ENCODE measurements around the gene SSBP1.
"Not testable (repeated sequence)": the region's sequence is repeated elsewhere in the genome, so short reads cannot be mapped to it uniquely, and the experiment has no call there.

Gene SSBP1

GRCh38 chr7:141709318-141709717 is 28.8 kb upstream of the SSBP1 start:
- no peak for DNase-seq (ENCODE audit: low spot score)

GRCh38 chr7:141709749-141710148 is 28.4 kb upstream of the SSBP1 start:
- no peak for DNase-seq (ENCODE audit: low spot score)

- DNase-seq (ENCODE audit: low spot score), result no peak
These were observed 27.9 kb upstream of the SSBP1 start for GRCh38 chr7:141710301-141710700.

DNA sequence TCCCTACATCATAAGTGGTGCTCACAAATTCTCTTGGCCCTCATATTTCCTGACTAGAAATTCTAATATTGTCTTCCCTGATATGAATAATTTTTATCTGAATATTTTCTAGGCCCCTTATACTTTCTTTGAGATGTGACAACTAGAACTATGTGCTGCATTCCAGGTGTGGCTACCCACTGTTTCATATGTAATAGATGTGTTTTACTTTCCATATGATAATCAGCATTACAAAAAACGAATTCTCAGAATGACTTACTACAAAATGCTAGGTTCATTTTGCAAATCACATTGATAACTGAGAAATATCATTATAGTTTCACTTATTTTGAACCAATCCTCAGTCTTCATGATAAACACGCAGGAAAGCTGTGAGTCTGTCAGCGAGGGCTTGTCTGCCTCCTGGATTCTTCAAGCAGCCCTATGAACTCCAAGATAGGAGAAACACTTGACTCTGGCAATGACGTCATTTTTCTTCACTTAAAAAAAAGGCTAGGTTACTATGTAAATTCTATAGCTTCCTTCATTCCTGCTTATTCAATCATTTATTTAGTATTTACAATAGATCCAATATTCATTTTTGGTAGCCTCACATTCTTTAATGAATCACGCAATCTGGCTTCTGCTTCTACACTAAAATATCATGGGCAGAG is 25.4 kb upstream of the SSBP1 start:
- no peak for DNase-seq (ENCODE audit: low spot score)

DNA sequence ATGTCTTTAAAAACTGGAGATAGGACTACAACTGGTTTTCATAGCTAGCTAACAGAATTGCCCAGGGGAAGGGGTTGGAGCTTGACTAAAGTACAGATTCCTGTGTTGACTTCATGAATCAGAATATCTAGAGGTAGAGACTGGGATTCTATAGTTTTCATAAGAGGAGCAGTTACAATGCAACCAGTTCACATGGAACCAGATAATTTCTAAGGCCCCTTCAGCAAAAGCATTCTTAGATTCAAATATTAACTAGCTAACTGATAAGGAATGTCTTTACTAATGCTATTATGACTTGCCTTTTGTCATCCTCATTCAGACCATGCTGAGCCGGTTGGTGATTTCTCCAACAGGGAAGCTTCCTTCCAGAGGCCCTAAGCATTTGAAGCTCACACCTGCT is 24.3 kb upstream of the SSBP1 start:
- DNase-seq (ENCODE audit: low spot score), result no peak

- DNase-seq (ENCODE audit: low spot score), result no peak
These were observed 23.6 kb upstream of the SSBP1 start for GRCh38 chr7:141714571-141714970.

DNA sequence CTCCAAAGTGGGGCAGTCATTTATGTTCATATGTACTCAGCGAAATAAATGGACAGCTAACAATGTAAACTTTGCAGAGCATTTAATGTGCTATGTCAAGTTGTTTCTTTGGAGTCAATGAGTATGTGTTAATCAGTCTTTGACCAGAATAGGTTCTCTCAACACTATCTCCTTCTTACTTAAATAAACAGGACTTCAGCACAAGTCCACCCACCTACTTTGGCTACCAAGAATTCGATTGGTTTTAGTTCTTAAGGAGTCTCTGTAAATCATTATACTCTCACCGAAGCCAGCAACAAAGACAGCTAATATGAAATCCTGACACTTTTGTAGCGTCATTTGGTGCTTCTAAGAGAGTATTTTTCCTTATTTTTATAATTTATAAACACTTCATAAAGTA is 23.1 kb upstream of the SSBP1 start:
- DNase-seq (ENCODE audit: low spot score), result no peak

GRCh38 chr7:141715794-141716689 is 22.1 kb upstream of the SSBP1 start:
- DNase-seq (ENCODE audit: low spot score), result no peak

GRCh38 chr7:141717450-141717849 is 20.7 kb upstream of the SSBP1 start:
- DNase-seq (ENCODE audit: low spot score), result no peak

- DNase-seq (ENCODE audit: low spot score), result no peak
These were observed 15.6 kb upstream of the SSBP1 start for GRCh38 chr7:141722529-141722928.

DNA sequence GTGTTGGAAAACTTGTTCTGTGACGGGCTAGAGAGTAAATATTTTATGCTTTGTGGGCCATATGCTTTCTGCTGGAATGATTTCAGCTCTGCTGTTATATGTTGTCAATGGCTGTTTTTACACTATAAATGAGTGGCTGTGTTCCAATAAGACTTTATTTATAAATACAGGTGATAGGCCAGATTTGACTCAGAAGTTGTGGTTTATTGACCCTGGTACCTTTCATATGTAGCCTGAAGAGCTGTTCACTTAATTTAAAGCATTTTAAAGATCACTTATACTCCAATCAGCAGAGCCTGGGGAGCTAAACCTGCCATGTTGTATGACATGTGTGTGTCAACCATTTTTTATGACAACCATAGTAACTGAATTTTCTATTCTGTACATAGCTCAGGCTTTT is 9.1 kb upstream of the SSBP1 start:
- DNase-seq (ENCODE audit: low spot score), result no peak

DNA sequence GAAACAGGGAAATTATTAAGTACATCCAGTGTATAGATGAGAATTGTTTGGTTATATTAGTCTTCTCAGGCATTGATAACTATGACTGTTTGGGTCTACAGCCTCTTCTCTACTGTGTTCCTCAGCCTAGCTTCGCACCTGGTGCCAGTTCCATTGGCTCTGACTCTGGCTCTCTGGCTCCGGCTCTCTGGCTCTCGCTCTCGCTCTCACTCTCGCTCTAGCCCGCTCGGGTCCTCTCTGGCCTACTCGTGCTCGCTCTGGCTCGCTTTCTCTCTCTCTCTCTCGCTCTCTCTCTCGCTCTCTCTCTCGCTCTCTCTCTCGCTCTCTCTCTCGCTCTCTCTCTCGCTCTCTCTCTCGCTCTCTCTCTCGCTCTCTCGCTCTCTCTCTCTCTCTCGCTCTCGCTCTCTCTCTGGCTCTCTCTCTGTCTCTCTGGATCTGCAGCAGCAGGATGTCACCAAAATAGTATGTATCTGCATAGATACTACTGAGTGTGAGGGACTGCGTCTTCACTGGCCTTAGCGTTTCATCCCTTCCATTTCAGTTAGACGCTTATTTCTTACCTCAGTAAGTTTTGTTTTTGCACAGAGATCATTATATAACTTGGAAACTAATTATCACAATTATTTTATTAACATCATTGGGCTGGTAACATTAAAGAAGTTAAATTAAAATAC is 6.5 kb upstream of the SSBP1 start:
- no peak for DNase-seq (ENCODE audit: low spot score)

GRCh38 chr7:141737118-141737835 is 881 bp upstream of the SSBP1 start:
- DNase-seq (ENCODE audit: low spot score), result no peak

DNA sequence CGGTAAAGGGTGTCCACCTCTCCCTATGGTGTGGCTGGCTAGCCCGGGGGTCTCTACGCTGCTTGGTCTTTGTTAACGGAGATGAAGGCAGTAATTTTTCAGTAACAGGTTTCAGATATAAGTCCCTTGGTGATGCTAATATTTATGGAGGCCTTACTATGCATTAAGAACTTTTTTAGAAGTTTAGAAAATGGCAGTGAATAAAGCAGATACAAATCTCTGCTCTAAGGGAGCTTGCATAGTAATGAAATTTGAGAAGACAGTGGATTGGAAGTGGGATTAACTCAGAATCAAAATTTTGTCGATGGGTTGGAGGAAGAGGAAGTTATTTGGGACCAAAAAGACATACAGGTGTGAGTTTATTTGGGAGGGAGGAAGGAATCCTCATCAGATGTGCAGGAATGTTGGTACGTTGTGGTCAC is 445 bp downstream of the SSBP1 start:
- no peak for DNase-seq (ENCODE audit: low spot score)

GRCh38 chr7:141739250-141739649 is 1.1 kb downstream of the SSBP1 start:
- no peak for DNase-seq (ENCODE audit: low spot score)

GRCh38 chr7:141742229-141742628 is 4.1 kb downstream of the SSBP1 start:
- DNase-seq (ENCODE audit: low spot score), result no peak

GRCh38 chr7:141744131-141744530 is 6.0 kb downstream of the SSBP1 start:
- no peak for DNase-seq (ENCODE audit: low spot score)

DNA sequence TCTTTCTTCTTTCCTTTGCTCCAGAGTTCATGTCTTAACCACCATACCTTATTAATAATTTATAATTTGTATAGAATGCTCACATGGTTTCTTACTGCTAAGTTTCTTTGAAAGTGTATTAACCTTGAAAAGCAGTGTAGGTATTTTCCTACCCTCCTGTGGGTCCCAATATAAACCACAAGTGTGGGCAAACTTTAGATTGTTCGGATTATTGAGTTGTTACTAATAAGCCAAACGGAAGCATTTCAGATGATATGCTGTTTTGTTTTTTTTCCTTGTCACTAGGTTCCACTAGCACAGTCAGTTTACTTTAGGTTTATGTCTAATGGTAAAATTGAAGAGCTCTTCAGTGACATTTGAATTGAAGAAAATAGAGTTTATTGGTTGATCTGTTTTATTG is 10.2 kb downstream of the SSBP1 start:
- no peak for DNase-seq (ENCODE audit: low spot score)

GRCh38 chr7:141751904-141752303 is 13.7 kb downstream of the SSBP1 start:
- not testable (repeated sequence) for DNase-seq (ENCODE audit: low spot score)

DNA sequence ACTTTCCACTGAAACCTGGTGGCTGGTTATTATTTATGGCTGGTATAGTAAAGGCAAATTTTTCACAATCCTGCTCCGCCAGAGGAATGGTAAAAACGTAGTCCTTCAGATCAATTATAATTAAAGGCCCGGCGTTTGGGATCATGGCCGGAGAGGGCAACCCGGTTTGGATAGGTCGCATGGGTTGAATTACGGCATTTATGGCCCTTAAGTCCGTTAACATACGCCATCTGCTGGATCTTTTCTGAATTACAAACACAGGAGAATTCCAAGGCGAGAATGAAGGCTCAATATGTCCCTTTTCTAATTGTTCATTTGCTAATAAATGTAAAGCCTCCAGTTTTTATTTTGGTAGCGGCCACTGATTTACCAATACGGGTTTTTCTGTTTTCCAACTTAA is 14.5 kb downstream of the SSBP1 start:
- DNase-seq (ENCODE audit: low spot score), result no peak

- DNase-seq (ENCODE audit: low spot score), result no peak
These were observed 16.8 kb downstream of the SSBP1 start for GRCh38 chr7:141754939-141755338.

DNA sequence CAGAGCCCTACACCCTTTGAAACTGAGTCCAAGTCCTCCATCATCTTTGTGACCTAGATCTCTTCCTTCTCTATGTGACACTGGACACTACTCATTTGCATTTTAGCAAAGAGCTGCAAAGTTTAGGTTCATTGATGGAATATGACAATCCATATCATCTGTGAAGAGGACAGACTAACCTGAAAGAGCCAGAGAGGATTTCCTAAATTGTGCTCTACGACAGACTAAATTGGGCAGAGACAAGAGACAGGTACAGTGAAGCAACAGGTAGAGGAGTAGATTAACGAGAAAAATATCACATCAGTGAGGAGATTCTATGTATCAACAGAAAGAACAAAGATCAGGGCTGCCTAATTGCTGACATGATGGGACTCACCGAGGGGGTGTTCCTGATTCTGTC is 25.6 kb downstream of the SSBP1 start, which contains the start of gene TAS2R3:
TSS of gene TAS2R3 (plus strand) at position 301 of the 400 bp plus-strand sequence. CDS start at position 363, 62 bp downstream.
- DNase-seq (ENCODE audit: low spot score), result no peak

All from germinal center (tissue), 1 donor.